Hepatocyte (in vitro differentiated cells): Measurements from ENCODE around the gene USP9Y.

ENCODE experiments used
- CTCF ChIP-seq: fragments of 200-600 bp; sonication (generic); IDR thresholded peaks from 2 replicates; pipeline ENCODE4 v1.5.1; 2016; ENCODE audit warnings: antibody characterized with exemption, mild to moderate bottlenecking; ENCODE audit not compliant: poor library complexity
- EZH2 ChIP-seq: fragments of 200-600 bp; sonication (generic); IDR thresholded peaks from 2 replicates; pipeline ENCODE4 v1.6.1; 2016; ENCODE audit warnings: antibody characterized with exemption, mild to moderate bottlenecking, borderline replicate concordance

GRCh38 chrY:12744091-12744490 lies 43.1 kb downstream of the USP9Y start:
- TF ChIP-seq EZH2 (no peak), CTCF (no peak)
